MM.1S (cell line): ENCODE measurements around the gene PURA.
A peak's percentile ranks its signal among the peaks of the same experiment; 100 is the strongest.

ENCODE experiments used
- DNase-seq: peaks from one replicate; pipeline ENCODE4 v3.0.0-alpha.2; 2015
- H2AFZ ChIP-seq: fragments of 300-600 bp; sonication (generic); 2 replicates; pipeline ENCODE4 v1.6.0; 2016; ENCODE audit warnings: antibody characterized with exemption, low read length
- H3F3A ChIP-seq: fragments of 300-600 bp; sonication (generic); 2 replicates; pipeline ENCODE4 v1.6.1; 2016; ENCODE audit warnings: mild to moderate bottlenecking, antibody characterized with exemption, low read length, moderate library complexity, mixed read lengths; ENCODE audit not compliant: insufficient read depth
- H3K27ac ChIP-seq: fragments of 300-600 bp; sonication (generic); 2 replicates; pipeline ENCODE4 v1.5.1; 2016; ENCODE audit warnings: mild to moderate bottlenecking, low read length
- H3K27me3 ChIP-seq: fragments of 300-600 bp; sonication (generic); replicated peaks from 2 replicates; pipeline ENCODE4 v1.6.0; 2016; ENCODE audit warnings: low read length; ENCODE audit not compliant: insufficient read depth
- H3K36me3 ChIP-seq: fragments of 300-600 bp; sonication (generic); replicated peaks from 2 replicates; pipeline ENCODE4 v1.6.1; 2016; ENCODE audit warnings: mild to moderate bottlenecking, low read length, mixed read lengths; ENCODE audit not compliant: insufficient read depth
- H3K4me1 ChIP-seq: fragments of 300-600 bp; sonication (generic); 2 replicates; pipeline ENCODE4 v1.6.1; 2016; ENCODE audit warnings: low read length, mixed read lengths
- H3K4me2 ChIP-seq: fragments of 300-600 bp; sonication (generic); 2 replicates; pipeline ENCODE4 v1.6.0; 2016; ENCODE audit warnings: low read depth, low read length
- H3K4me3 ChIP-seq: fragments of 300-600 bp; sonication (generic); 2 replicates; pipeline ENCODE4 v1.5.1; 2016; ENCODE audit warnings: low read length, mixed read lengths
- H3K79me2 ChIP-seq: fragments of 300-600 bp; sonication (generic); 2 replicates; pipeline ENCODE4 v1.6.1; 2016; ENCODE audit warnings: mixed run types, low read length, mixed read lengths
- H3K9ac ChIP-seq: fragments of 300-600 bp; sonication (generic); 2 replicates; pipeline ENCODE4 v1.6.1; 2016; ENCODE audit warnings: low read length, mixed read lengths
- H3K9me2 ChIP-seq: fragments of 300-600 bp; sonication (generic); replicated peaks from 2 replicates; pipeline ENCODE4 v1.6.1; 2016; ENCODE audit warnings: mild to moderate bottlenecking, low read length, mixed read lengths; ENCODE audit not compliant: insufficient read depth
- H3K9me3 ChIP-seq: fragments of 300-600 bp; sonication (generic); replicated peaks from 2 replicates; pipeline ENCODE4 v1.6.1; 2016; ENCODE audit warnings: mild to moderate bottlenecking, low read length, mixed read lengths; ENCODE audit not compliant: insufficient read depth
- H4K20me1 ChIP-seq: fragments of 300-600 bp; sonication (generic); 2 replicates; pipeline ENCODE4 v1.6.1; 2016; ENCODE audit warnings: mild to moderate bottlenecking, low read length, moderate library complexity, mixed read lengths; ENCODE audit not compliant: insufficient read depth
- CTCF ChIP-seq: fragments of 300-600 bp; sonication (generic); IDR thresholded peaks from 2 replicates; pipeline ENCODE4 v1.5.1; 2016; ENCODE audit warnings: antibody characterized with exemption, low read length, mixed read lengths
- EZH2 ChIP-seq: fragments of 300-600 bp; sonication (generic); optimal IDR thresholded peaks from 2 replicates; pipeline ENCODE3; 2017; ENCODE audit warnings: low read depth, mild to moderate bottlenecking, antibody characterized with exemption, low read length, mixed read lengths
- EZH2phosphoT487 ChIP-seq: fragments of 300-600 bp; sonication (generic); IDR thresholded peaks from 2 replicates; pipeline ENCODE4 v1.6.1; 2018; ENCODE audit warnings: antibody characterized with exemption, low read length

Gene PURA

DNA sequence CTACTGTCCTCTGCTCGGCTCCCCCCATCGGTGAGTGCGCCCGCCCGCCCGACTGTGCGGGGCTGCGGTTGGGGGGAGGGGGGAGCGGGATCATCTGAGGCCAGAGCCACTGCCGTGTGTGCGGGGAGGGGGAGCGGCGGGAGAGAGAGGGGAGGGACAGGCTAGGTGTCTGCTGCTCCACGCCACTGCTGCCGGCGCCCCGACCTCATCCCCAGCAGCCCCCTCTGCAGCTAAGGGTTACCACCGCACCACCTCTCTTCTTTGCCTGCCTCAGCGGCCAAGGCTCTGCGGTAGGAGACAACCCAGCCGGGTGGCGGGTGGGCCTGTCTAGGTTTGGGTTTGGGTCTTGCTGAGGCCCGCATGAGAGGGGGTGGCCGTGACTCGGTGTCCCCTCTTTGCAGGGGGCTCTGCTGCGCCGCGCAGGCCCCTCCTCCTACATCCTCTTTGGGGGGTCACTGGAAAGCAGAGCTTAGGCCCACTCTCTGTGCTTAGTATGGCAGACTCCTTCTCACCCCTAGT is 670 bp upstream of the PURA start:
- peak overlapping the region; percentile 72 for H3K4me3 ChIP-seq
- H3K27ac ChIP-seq = peak overlapping the region; percentile 29; the same call in 1 of the 2 replicates
- no peak for DNase-seq
- H3K79me2 ChIP-seq = peaks cover 74% of the 10 kb centered on the region
- H3K4me2 ChIP-seq = peak overlapping the region; percentile 100
- no peaks in the 10 kb centered on the region for H3K27me3 ChIP-seq
- no peaks in the 10 kb centered on the region for H3K9me3 ChIP-seq
- H3K4me1 ChIP-seq = peaks cover 12% of the 10 kb centered on the region; the same call in 1 of the 2 replicates
- H3F3A ChIP-seq = peaks cover 8% of the 10 kb centered on the region; the same call in 1 of the 2 replicates
- peak overlapping the region; percentile 68 for H3K9ac ChIP-seq
- peaks cover 5% of the 10 kb centered on the region; the same call in 1 of the 2 replicates for H4K20me1 ChIP-seq
- no peaks in the 10 kb centered on the region for H3K36me3 ChIP-seq
- no peak for TF ChIP-seq CTCF
- TF ChIP-seq EZH2 = no peak
- no peak for TF ChIP-seq EZH2phosphoT487
- H2AFZ ChIP-seq = peak overlapping the region; percentile 74
- no peaks in the 10 kb centered on the region for H3K9me2 ChIP-seq

- H2AFZ ChIP-seq = peak overlapping the region; percentile 56
- 0 out of 2 replicates have a peak, but pooled peaks cover 8% of the 10 kb centered on the region for H3K4me1 ChIP-seq
- no peaks in the 10 kb centered on the region for H3K27me3 ChIP-seq
- TF ChIP-seq EZH2phosphoT487 = no peak
- no peak for TF ChIP-seq CTCF
- TF ChIP-seq EZH2 = no peak
- H3K9ac ChIP-seq = peak overlapping the region; percentile 68; the same call in 1 of the 2 replicates
- peaks cover 66% of the 10 kb centered on the region for H3K79me2 ChIP-seq
- peaks cover 11% of the 10 kb centered on the region for H3F3A ChIP-seq
- peak overlapping the region; percentile 83 for H3K4me3 ChIP-seq
- H3K27ac ChIP-seq = peak overlapping the region; percentile 49; the same call in 1 of the 2 replicates
- no peaks in the 10 kb centered on the region for H3K9me2 ChIP-seq
- H4K20me1 ChIP-seq = peaks cover 5% of the 10 kb centered on the region; the same call in 1 of the 2 replicates
- H3K4me2 ChIP-seq = peak overlapping the region; percentile 80
- no peaks in the 10 kb centered on the region for H3K9me3 ChIP-seq
- peak; percentile 42 for DNase-seq
- no peaks in the 10 kb centered on the region for H3K36me3 ChIP-seq
These were observed 654 bp downstream of the PURA start for GRCh38 chr5:140114341-140115185.

DNA sequence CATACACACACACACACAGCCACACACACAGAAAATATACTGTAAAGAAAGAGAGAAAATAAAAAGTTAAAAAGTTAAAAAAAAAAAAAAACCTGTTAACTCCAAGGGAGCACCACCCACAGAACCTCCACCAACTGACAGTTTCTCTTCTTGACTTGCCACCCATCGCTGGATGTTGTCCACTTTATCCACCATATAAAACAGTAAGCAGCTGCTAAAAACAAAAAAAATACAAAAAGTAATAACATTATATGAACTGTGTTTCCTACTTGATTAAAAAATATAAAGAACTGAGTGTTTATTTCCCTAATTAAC is 1.2 kb downstream of the PURA start:
- Histone ChIP-seq H3K4me1 (0 out of 2 replicates have a peak, but pooled peaks cover 8% of the 10 kb centered on the region), H3K4me3 (peak overlapping the region; percentile 83; the same call in 1 of the 2 replicates), H3K4me2 (peak overlapping the region; percentile 80; the same call in 1 of the 2 replicates), H3K79me2 (peaks cover 62% of the 10 kb centered on the region), H3K9ac (peak overlapping the region; percentile 68; the same call in 1 of the 2 replicates), H3K36me3 (no peaks in the 10 kb centered on the region), H4K20me1 (peaks cover 5% of the 10 kb centered on the region; the same call in 1 of the 2 replicates), H2AFZ (no peak overlapping the region), H3K9me2 (no peaks in the 10 kb centered on the region), H3K27ac (no peak overlapping the region; the same call in 1 of the 2 replicates), H3F3A (peaks cover 11% of the 10 kb centered on the region), H3K9me3 (no peaks in the 10 kb centered on the region), H3K27me3 (no peaks in the 10 kb centered on the region)
- DNase-seq = no peak
- TF ChIP-seq EZH2phosphoT487 (no peak), EZH2 (no peak), CTCF (no peak)
